GM21619 (cell line): ENCODE data around the gene KIZ.

Experiments used
- ATAC-seq: cut with Tn5 transposase; IDR thresholded peaks from one replicate; pipeline ENCODE4 v1.9.1; 2021; ENCODE audit not compliant: unreplicated experiment

KIZ gene

GRCh38 chr20:21258411-21258810 lies 132.5 kb downstream of the KIZ start:
- ATAC-seq = no peak

- no peak for ATAC-seq
Measured at GRCh38 chr20:21259346-21259745, 133.5 kb downstream of the KIZ start.

GRCh38 chr20:21262812-21263211 lies 136.9 kb downstream of the KIZ start:
- ATAC-seq = no peak

- no peak for ATAC-seq
Measured at GRCh38 chr20:21265261-21266190, 139.6 kb downstream of the KIZ start.

GRCh38 chr20:21266191-21266536 lies 140.3 kb downstream of the KIZ start:
- ATAC-seq = no peak

- ATAC-seq = no peak
Measured at GRCh38 chr20:21269772-21270171, 143.9 kb downstream of the KIZ start.

GRCh38 chr20:21270806-21271205 lies 144.9 kb downstream of the KIZ start:
- no peak for ATAC-seq

- ATAC-seq = peak; percentile 44
Measured at GRCh38 chr20:21272279-21272678, 146.4 kb downstream of the KIZ start.

GRCh38 chr20:21272679-21273078 lies 146.8 kb downstream of the KIZ start:
- ATAC-seq = peak; percentile 50

GRCh38 chr20:21273755-21274386 lies 148.0 kb downstream of the KIZ start:
- no peak for ATAC-seq

GRCh38 chr20:21278829-21279228 lies 152.9 kb downstream of the KIZ start:
- ATAC-seq = no peak

- ATAC-seq = no peak
Measured at GRCh38 chr20:21279706-21280521, 154.0 kb downstream of the KIZ start.

GRCh38 chr20:21280522-21281016 lies 154.7 kb downstream of the KIZ start:
- ATAC-seq = no peak

- no peak for ATAC-seq
Measured at GRCh38 chr20:21286775-21287174, 160.9 kb downstream of the KIZ start.

- no peak for ATAC-seq
Measured at GRCh38 chr20:21288587-21289370, 162.9 kb downstream of the KIZ start.

GRCh38 chr20:21289651-21290050 lies 163.8 kb downstream of the KIZ start:
- ATAC-seq = no peak

- ATAC-seq = no peak
Measured at GRCh38 chr20:21291026-21291425, 165.1 kb downstream of the KIZ start.

GRCh38 chr20:21294755-21295154 lies 168.9 kb downstream of the KIZ start:
- ATAC-seq = no peak
